Adrenal gland (tissue), 12 donors: ENCODE results near the gene MOB1B. TPM values are rescaled to one million over a fixed set of nuclear protein-coding genes. Genes with fewer than 3 reads are reported as not detected.

Experiments used
- DNase-seq, 7 donors: peaks; one replicate each; pipeline ENCODE4 v3.0.0-alpha.2; 2019 to 2020
- H3K27ac ChIP-seq, 5 donors: fragments of 200-600 bp; sonication (generic) in 4 of 5; 1 replicate in 3 of 5; 2 replicates in 2 of 5; pipeline versions ENCODE4 v1.5.1 to v1.8.0; 2016 to 2020; ENCODE audit warnings: mild to moderate bottlenecking in 1 of 5
- H3K27me3 ChIP-seq: fragments of 200-600 bp; 2 replicates; pipeline ENCODE4 v1.8.0; 2021
- H3K36me3 ChIP-seq, 2 donors: fragments of 200-600 bp; replicated peaks in 1 of 2; 1 replicate in 1 of 2; 2 replicates in 1 of 2; pipeline versions ENCODE4 v1.5.1 to v1.8.0; 2018 to 2022
- H3K4me1 ChIP-seq, 2 donors: fragments of 200-600 bp; replicated peaks in 1 of 2; 1 replicate in 1 of 2; 2 replicates in 1 of 2; pipeline versions ENCODE4 v1.5.1 to v1.8.0; 2018 to 2021
- H3K4me3 ChIP-seq, 4 donors: fragments of 200-600 bp; sonication (generic) in 3 of 4; one replicate each; pipeline ENCODE4 v1.5.1; 2016 to 2018
- H3K9me3 ChIP-seq, 3 donors: fragments of 200-600 bp; sonication (generic) in 1 of 3; replicated peaks in 1 of 3; 1 replicate in 2 of 3; 2 replicates in 1 of 3; pipeline versions ENCODE4 v1.5.1 to v1.8.0; 2016 to 2021
- CTCF ChIP-seq, 6 experiments: fragments of 450-650 bp in 4 of 6; fragments of 200-600 bp in 2 of 6; sonication (generic) in 1 of 6; IDR thresholded peaks; 1 replicate in 5 of 6; 2 replicates in 1 of 6; pipeline versions ENCODE4 v1.5.1 to v1.8.0; 2016 to 2021; ENCODE audit warnings: antibody characterized with exemption in 6 of 6, mild to moderate bottlenecking in 2 of 6, moderate library complexity in 1 of 6
- POLR2A ChIP-seq, 2 donors: fragments of 450-650 bp; IDR thresholded peaks; one replicate each; pipeline ENCODE4 v1.6.1; 2017; ENCODE audit warnings: antibody characterized with exemption in 2 of 2, mild to moderate bottlenecking in 2 of 2, moderate library complexity in 1 of 2
- WGBS, 4 donors: extraction: QIAGEN DNeasy Blood & Tissue Kit in 2 of 4; methylation state at CpG; one replicate each; pipeline versions ENCODE4 v1.1.5 to v1.1.7; 2013 to 2017; 5-methylcytosine and 5-hydroxymethylcytosine counted together
- intact Hi-C, 2 donors: fragments of 100-400 bp; cut with DNase I; formaldehyde crosslinking; loops; one replicate each; pipeline versions ENCODE4 v1.14.1 to v1.15.0; 2022 to 2023
- polyA plus RNA-seq, 3 donors: library from polyadenylated mRNA; stranded (reverse); fragments of 200-250 nt in 2 of 3; fragments of 350-450 nt in 1 of 3; fragmentation: Illumina TruSeq in 1 of 3; extraction: RNeasy Lipid Tissue Mini Kit (QIAGEN cat#74804) in 1 of 3; gene quantifications; one replicate each; pipeline ENCODE4 v1.2.3, GENCODE V29; 2013 to 2014
- total RNA-seq, 9 donors: library from RNA; depleted of rRNA in 4 of 9; stranded (reverse); fragments of >200 nt in 4 of 9; fragments of 120-200 nt in 1 of 9; fragmentation: NEBNext Ultra II Directional in 1 of 9; extraction: Animal tissue kit (Norgen Biotek cat#: 25700) in 1 of 9; gene quantifications; one replicate each; pipeline versions ENCODE4 v1.1.0 to v1.2.4, GENCODE V29; 2013 to 2023
- donor health status: healthy with polysubstance abuse.
- donor health status: Bipolar disorder and iron deficiency.
- donor health status: DM: yes; HTN: yes; CAD: no.
- donor health status: DM: no; HTN: no; CAD: no.
- donor health status: DM: no; HTN: no; CAD: no.
- donor health status: DM: yes; HTN: yes; CAD: no.

Gene MOB1B
- total and polyA plus RNA-seq, 12 donors = 3.5 to 25.4 (median 14.5) TPM

GRCh38 chr4:70901607-70901983, 574 bp upstream of the MOB1B start:
- no peak for DNase-seq
- intact Hi-C loops = loop anchor here (10.0 kb wide), 2 partner anchors 57 to 93 kb away; partner anchors contain the start of gene DCK (in 1 of the 2)
- TF ChIP-seq POLR2A (IDR thresholded peaks at IDR 0.05) (no peak), CTCF (IDR thresholded peaks at IDR 0.05) (no peak)
- Histone ChIP-seq H3K4me1 (peaks cover 0 to 9% of the 10 kb centered on the region in 2 donors), H3K27ac (peak overlapping the region in 3 of 5 donors; percentile 85 to 90 (median 89)), H3K27me3 (no peaks in the 10 kb centered on the region), H3K4me3 (peak overlapping the region; percentile 68 to 99 (median 89)), H3K36me3 (no peaks in the 10 kb centered on the region), H3K9me3 (no peaks in the 10 kb centered on the region)
- WGBS, 4 donors = 21 to 42% (median 25%) methylated on average over 4 to 8 of the region's 8 CpGs

- Histone ChIP-seq H3K27me3 (no peaks in the 10 kb centered on the region), H3K9me3 (no peaks in the 10 kb centered on the region), H3K4me3 (peak overlapping the region; percentile 68 to 99 (median 89)), H3K4me1 (peaks cover 0 to 9% of the 10 kb centered on the region in 2 donors), H3K27ac (peak overlapping the region; percentile 40 to 90 (median 85)), H3K36me3 (no peaks in the 10 kb centered on the region)
- intact Hi-C loops = loop anchor here (10.0 kb wide), 2 partner anchors 58 to 92 kb away; partner anchors contain the start of gene DCK (in 1 of the 2)
- WGBS, 4 donors = 0 to 1% (median 0%) methylated on average over 17 to 48 of the region's 48 CpGs
- DNase-seq = peak in 3 of 7 donors; percentile 40 to 61 (median 50)
- TF ChIP-seq CTCF (IDR thresholded peaks at IDR 0.05) = no peak
- no peak for TF ChIP-seq POLR2A (IDR thresholded peaks at IDR 0.05)
These were observed 565 bp downstream of the MOB1B start for GRCh38 chr4:70902577-70903290.

GRCh38 chr4:70903291-70903603, 1.1 kb downstream of the MOB1B start:
- Histone ChIP-seq H3K27ac (peak overlapping the region in 1 of 5 donors; percentile 90), H3K9me3 (no peaks in the 10 kb centered on the region), H3K36me3 (no peaks in the 10 kb centered on the region), H3K4me3 (peak overlapping the region in 3 of 4 donors; percentile 68 to 99 (median 92)), H3K27me3 (no peaks in the 10 kb centered on the region), H3K4me1 (peaks cover 0 to 9% of the 10 kb centered on the region in 2 donors)
- intact Hi-C loops = loop anchor here (10.0 kb wide), 2 partner anchors 58 to 92 kb away; partner anchors contain the start of gene DCK (in 1 of the 2)
- 0 to 3% (median 1%) methylated on average over 5 of the region's 5 CpGs for WGBS, 4 donors
- DNase-seq = peak in 2 of 7 donors; percentile 12 to 26
- no peak for TF ChIP-seq POLR2A (IDR thresholded peaks at IDR 0.05)
- no peak for TF ChIP-seq CTCF (IDR thresholded peaks at IDR 0.05)

GRCh38 chr4:70908993-70909556, 6.9 kb downstream of the MOB1B start:
- TF ChIP-seq CTCF (IDR thresholded peaks at IDR 0.05) = no peak
- TF ChIP-seq POLR2A (IDR thresholded peaks at IDR 0.05) = no peak
- intact Hi-C loops = loop anchor here (10.0 kb wide), 2 partner anchors 64 to 86 kb away; partner anchors contain the start of gene DCK (in 1 of the 2)
- Histone ChIP-seq H3K27ac (no peak overlapping the region), H3K27me3 (no peaks in the 10 kb centered on the region), H3K4me3 (no peak overlapping the region), H3K9me3 (no peaks in the 10 kb centered on the region), H3K4me1 (peaks cover 0 to 3% of the 10 kb centered on the region in 2 donors), H3K36me3 (no peaks in the 10 kb centered on the region)
- DNase-seq = no peak
- WGBS, 4 donors = 94 to 97% (median 95%) methylated on average over 3 of the region's 3 CpGs
